Measurements from ENCODE around the gene MKRN2. TPM values are rescaled to one million over a fixed set of nuclear protein-coding genes. Genes with fewer than 3 reads are reported as not detected.
"Not testable (repeated sequence)": the region's sequence is repeated elsewhere in the genome, so short reads cannot be mapped to it uniquely, and the experiment has no call there.

Gene MKRN2
- polyA plus RNA-seq, 12 donors: 24.4 to 33.7 (median 26.8) TPM; not detected in 1

DNA sequence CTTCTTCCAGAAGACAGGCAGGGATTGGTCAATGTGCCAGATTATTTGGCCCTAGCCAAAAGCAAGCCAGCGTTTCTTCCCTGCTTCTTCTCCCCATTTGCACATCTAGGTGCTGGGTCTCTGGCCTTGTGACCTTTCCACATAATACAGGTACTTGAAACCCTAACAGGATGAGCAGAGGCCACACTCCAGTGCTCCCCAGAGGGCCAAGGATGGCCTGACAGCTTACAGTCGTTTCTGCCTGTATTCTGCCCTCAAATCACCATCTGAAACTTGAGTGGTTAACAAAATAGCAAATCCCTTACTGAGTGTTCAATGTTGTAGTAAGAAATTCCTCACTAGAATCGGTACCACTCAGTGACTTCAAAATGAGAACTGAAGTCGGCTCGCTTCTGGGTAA, 29.1 kb downstream of the MKRN2 start:
- no peak for DNase-seq

GRCh38 chr3:12586403-12586802, 29.5 kb downstream of the MKRN2 start:
- DNase-seq: no peak

DNA sequence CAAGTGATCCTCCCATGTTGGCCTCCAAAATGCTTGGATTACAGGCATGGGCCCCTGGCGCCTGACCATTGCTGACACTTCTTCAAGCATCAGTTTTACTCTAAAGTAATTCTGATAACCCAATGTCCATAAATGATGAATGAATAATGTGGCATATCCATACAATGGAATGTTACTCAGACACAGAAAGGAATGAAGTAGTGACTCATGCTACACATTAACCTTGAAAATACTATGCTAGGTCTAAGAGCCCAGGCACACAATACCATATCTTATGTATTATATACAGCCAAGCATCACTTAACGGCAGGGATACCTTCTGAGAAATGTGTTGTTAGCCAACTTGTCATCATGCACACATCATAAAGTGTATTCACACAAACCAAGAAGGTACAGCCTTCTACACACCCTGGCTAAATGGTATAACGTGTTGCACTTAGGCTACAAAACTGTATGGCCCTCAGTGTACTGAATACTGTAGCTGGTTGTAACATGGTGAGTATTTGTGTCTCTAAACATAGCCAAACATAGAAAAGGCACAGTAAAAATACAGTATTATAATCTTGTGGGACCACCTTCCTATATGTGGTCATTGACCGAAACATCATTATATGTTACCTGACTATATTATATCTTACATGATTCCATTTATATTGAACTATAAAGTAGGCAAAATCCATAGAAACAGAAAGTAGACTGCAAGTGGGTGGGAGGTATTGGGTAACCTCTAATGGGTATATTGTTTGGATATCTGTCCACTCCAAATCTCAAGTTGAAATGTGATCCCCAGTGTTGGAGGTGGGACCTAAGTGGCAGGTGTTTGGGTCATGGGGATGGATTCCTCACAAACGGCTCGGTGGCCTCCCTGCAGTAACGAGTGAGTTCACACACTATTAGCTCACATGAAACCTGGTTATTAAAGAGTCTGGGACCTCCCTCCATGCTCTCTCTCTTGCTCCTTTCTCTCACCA, 31.4 kb downstream of the MKRN2 start:
- no peak for DNase-seq

DNA sequence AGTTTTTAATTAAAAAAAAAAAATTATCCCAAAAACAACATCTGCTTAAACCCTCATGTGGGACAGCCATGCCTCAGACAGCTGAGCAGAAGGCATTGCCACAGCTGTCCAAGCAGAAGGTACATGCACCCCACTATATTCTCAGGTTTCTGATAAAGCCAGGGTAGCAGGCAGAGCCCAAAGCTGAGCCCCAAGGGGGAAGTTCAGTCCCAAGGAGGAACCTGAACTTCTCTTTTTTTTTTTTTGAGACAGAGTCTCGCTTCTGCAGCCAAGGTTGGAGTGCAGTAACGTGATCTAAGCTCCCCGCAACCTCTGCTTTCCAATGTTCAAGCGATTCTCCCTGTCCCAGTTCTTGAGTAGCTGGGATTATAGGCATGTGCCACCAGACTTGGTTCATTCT, 33.2 kb downstream of the MKRN2 start:
- no peak for DNase-seq

DNA sequence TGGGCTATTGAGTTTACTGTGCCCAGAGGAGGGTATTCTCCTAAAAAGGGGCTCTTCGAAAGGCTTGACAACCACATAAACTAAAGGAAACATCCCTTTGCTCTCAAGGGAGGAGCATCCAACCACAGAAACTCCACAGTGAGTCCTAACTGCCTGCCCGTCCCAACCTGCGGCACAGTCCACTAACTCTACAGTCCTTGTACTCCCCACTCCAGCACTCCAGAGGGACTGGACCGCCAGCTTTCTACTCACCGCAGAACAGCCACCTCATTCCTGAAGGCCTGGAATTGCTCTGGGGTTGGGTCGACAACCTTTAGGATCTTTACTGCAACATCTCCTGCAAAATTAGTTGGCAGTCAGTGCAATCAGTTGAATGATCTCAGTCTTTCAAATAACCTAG, 34.6 kb downstream of the MKRN2 start:
- DNase-seq: no peak

DNA sequence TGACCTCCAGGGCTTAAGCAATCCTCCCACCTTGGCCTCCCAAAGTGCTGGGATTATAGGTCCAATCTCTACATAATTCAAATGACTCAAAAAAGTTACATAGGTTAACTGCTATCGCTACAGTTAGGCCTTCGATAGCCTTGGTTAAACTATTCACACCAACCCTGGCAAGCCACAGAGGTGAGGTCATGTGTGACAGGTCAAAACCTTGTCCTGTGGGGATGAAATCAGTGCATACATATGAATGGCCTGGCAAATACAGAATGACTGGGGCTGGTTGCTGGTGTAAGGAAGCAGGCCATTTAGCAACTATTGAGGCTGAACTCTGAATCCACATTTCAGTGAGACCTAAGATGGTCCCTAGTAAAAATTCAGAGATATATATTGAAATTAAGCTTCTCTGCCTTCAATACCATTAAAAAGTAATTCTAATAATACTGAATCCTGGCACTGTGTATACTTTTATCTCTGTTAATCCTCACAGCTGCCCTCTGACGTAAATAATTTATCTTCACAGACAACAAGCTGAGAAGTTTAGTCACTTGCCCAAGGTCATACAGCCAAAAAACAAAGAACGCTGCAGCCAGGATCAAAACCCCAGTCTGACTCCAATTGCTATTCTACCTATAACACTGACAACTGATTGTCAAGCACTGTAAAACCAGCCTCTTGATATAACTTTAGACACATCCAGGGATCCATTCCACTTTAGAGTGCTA, 35.3 kb downstream of the MKRN2 start:
- no peak for DNase-seq

DNA sequence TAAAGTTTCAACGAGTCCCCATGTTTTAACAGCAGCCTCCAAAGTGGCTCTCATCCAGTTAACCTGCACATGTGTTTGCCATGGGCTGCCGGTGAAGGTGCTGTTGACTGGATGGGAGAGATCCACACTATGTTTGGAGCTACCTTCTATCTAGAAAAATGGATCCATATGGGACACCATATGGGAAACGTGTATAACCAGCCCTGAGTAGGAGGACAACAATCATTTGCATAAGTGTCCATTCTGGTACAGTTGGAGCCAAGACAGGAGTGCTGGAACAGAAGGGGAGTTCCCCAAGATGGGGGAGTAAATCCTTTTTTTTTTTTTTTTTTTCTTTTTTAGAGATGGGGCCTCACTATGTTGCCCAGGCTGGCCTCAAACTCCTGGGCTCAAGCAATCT, 36.6 kb downstream of the MKRN2 start:
- no peak for DNase-seq

- DNase-seq: no peak
Observed at GRCh38 chr3:12598890-12599289, 42.0 kb downstream of the MKRN2 start.

DNA sequence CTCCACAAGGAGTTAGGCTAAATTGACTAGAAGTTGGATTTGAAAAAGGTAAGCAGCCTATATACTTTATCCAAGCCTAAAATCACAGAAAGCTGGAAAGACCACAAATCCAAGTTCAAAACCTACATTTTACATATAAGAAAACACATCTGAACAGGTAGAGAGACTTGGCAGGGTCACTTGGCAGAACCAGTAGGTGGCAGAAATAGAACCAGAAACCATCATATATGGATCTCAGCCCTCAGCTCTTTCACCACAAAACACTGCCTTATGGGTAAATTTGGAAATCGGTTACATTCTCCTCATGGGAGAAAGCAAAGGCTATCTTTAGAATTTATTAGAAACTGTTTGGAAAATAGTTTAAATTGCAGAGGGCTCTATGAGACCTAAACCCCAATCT, 44.2 kb downstream of the MKRN2 start:
- no peak for DNase-seq

DNA sequence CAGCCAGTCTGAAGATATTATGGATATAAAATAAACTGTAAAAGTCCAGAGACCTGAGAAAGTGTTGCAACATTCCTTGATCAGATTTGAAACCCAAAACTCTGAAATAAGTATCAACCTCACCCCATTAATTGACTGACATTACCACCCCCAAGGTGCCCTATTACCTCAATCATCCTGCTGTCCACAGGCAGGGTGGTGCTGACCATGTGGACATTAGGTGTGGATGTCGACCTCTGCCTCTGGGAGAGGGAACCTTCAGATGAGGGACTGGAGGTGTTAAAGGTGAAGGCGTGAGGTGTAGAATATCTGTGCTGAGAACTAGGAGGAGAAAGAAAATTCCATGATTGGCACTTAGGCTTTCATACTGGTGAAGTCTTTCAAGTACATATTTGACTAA, 47.1 kb downstream of the MKRN2 start:
- no peak for DNase-seq

- no peak for DNase-seq
Observed at GRCh38 chr3:12608376-12608775, 51.5 kb downstream of the MKRN2 start.

DNA sequence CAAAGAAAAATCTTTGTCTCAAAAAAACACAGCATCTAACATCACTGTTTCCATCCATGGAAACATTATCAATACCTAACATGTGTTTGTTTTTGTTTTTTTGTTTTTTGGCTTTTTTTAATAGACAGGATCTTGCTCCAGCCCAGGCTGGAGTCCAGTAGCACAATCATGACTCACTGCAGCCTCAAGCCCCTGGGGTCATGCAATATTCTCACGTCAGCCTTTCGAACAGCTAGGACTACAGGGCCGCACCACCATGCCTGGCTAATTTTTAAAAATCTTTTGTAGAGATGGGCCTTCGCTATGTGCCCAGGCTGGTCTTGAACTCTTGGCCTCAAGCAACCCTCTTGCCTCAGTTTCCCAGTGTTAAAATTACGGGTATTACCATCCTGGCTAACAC, 54.2 kb downstream of the MKRN2 start:
- DNase-seq: no peak

DNA sequence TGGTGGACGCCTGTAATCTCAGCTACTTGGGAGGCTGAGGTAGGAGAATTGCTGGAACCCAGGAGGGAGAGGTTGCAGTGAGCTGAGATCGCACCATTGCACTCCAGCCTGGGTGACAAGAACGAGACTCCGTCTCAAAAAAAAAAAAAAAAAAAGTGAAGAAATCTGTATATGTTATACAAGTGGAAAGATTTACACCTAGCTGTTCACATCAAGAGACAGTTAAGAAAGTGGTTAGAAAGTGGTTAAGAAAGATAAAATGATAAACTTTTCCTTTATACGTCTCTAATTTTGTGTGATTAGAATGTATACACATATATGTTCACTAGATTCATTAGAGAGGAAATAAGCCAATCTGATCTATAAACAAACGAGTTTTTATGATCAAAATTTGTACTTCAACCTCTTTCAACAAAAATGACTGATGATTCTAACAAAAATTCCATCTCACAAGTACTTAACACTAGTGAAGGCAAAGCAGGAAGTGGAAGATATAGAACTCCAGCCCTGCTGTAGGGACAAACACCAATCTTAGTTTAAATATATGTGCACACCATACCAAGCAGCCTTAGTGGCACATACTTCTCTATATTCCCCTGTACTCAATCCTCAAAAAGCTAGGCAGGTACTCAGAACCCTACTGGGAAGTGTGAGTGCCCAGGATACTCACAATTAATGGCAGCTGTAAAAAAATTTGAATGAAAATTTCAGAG, 55.8 kb downstream of the MKRN2 start:
- no peak for DNase-seq

GRCh38 chr3:12613250-12613649, 56.4 kb downstream of the MKRN2 start:
- no peak for DNase-seq

DNA sequence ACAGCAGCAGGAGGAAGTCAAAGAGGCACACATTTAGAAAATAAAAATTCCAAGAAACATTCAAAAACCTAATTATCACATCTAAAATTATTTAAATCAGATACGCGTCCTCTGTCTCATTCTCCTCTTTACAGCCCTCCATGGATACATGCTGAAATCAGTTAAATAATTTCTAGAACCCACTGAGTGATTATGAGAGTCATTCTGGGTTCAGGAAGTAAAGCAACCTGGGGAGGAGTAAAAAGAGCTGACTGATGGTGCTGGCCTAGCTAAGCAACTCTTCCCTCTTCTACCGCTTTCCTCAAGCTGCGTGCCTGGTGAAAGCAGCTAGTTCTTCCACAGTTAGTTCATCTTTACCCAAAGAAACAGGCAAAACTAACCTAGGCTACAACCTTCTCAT, 58.4 kb downstream of the MKRN2 start:
- no peak for DNase-seq

DNA sequence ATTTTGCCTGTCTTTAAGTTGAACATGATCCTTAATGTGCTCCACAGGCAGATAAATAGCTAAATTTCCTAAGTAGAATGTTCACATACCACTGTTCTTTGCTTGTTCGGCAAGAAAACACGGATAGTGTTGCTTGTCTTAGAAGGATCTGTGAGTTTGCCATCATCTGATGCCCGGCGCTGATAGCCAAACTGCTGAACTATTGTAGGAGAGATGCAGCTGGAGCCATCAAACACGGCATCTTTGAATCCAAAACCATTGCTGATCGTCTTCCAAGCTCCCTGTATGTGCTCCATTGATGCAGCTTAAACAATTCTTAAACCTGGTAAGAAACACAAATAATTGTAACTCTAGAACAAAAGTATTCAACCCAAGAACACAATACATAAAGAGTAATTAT, 61.5 kb downstream of the MKRN2 start:
- DNase-seq: no peak

- no peak for DNase-seq
Observed at GRCh38 chr3:12620305-12620704, 63.4 kb downstream of the MKRN2 start.

GRCh38 chr3:12620729-12621128, 63.8 kb downstream of the MKRN2 start:
- DNase-seq: no peak

DNA sequence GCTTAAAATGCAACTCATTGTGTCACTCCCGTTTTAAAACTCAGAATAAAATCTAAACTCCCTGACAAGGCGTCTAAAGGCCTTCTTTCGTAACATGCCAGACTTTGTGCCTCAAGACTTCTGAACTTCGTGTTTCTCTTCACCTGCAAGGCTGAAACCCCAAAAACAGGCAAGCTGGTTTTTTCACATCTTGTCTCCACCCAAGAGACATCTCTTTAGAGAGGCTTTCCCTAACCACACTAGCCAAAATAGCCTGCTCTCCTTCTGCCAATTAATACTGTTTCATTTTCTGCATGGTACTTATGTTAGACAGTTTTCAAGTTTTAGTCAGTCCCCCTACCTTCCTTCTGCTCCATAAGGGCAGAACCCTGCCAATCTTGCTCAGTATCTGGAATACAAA, 65.4 kb downstream of the MKRN2 start:
- no peak for DNase-seq

- no peak for DNase-seq
Observed at GRCh38 chr3:12624056-12624455, 67.2 kb downstream of the MKRN2 start.

DNA sequence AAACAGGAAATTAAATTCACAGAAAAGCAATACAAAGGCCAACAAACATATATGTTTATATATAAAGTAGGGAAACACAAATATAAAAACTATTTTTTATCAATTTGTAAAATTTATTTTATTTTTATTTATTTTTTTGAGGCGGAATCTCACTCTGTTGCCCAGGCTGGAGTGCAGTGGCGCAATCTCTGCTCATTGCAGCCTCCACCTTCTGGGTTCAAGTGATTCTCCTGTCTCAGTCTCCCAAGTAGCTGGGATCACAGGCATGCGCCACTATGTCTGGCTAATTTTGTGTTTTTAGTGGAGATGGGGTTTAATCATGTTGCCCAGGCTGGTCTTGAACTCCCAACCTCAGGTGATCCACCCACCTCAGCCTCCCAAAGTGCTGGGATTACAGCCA, 68.1 kb downstream of the MKRN2 start:
- DNase-seq: not testable (repeated sequence)

GRCh38 chr3:12627370-12627769, 70.5 kb downstream of the MKRN2 start:
- DNase-seq: no peak

GRCh38 chr3:12628813-12629212, 71.9 kb downstream of the MKRN2 start:
- no peak for DNase-seq

Data from muscle of arm (tissue), 12 donors.